Glomerular visceral epithelial cell (primary cell): ENCODE results near the gene CHID1.

ENCODE experiments used
- DNase-seq: peaks from one replicate; pipeline ENCODE4 v3.0.0-alpha.2; 2016; ENCODE audit errors: extremely low spot score

CHID1 gene

GRCh38 chr11:865462-866430 is 44.9 kb downstream of the CHID1 start:
- no peak for DNase-seq

GRCh38 chr11:864898-865297 is 45.7 kb downstream of the CHID1 start:
- no peak for DNase-seq

DNA sequence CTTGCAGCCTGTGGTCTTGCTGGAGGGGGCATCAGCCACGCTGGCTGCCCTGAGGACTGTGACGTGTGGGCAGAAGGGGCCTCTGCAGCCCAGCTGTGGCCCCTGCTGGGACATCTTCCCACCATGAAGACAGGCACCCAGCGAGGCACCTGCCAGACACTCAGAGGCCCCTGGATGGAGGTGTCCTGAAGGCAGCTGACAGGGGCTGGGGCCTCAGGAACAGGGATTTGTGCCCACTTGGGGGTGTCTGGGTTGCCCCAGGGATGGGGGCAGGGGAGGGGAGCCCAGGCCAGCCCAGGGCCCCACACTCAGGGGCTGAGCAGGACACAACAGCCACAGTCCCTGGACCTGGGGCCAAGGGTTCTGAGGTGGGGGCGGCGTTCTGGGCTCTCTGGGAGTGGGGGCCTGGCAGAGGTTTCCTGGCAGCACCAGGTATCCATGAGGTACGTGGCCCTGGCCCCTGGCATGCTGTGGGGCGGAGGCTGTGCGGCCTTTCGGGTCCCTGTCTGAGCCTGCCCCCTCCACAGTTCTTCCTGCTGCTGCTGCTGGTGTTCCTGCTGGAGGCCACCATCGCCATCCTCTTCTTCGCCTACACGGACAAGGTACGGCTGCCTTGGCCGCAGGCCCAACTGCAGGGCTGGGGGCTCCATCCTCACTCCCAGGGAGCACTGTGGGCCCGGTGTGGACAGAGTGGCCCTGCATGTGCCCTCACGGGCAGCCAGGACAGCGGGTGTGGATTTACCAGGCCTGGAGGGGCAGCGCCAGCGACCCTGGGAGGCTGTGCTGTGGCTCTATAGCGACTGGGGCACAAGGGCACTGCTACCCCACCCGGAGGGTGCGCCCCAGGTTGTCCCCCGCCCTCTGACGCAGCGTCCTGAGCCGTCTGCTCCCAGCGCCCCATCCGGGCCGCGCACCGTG is 46.4 kb downstream of the CHID1 start:
- DNase-seq, result no peak

DNA sequence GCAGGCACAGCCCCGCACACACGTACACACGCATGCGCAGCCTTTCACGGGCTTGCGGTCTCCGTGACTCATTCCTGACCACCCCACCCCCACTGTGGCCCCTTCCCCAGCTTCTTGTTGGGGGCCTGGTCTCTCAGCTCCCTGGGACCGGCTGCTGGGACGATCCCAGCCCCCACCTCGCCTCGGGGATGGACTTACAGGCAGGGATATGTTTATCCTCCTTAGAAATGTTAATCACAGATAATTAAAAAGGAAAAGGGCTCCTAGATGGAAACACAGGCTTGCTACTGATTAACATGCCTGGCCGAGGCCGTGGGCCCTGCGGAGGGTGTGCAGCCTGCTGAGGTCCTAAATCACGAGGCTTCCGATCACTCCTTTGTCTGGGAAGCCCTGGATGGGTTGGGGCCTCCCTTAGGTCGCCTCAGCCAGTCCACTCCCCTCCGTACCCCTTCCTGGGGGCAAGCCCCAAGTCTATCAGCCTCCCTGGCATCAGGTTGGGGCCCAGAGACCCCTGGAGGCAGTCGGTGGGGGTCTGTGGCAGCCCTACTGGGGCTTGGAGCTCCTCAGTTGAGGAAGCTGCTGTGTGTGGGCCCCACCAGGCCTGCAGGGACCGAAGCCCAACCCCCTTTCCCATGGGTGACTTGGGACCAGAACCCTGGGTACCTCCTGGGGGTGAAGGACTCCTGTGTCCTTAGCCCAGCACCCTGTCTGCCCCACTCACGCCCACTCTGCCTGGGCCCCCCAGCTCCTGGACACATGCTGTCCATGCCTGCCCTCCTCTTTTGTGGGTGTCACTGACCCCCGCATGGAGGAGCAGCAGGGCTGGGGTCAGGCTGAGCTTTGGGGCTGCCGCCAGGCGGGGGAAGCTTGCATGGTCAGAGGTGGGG is 47.3 kb downstream of the CHID1 start:
- DNase-seq, result no peak

DNA sequence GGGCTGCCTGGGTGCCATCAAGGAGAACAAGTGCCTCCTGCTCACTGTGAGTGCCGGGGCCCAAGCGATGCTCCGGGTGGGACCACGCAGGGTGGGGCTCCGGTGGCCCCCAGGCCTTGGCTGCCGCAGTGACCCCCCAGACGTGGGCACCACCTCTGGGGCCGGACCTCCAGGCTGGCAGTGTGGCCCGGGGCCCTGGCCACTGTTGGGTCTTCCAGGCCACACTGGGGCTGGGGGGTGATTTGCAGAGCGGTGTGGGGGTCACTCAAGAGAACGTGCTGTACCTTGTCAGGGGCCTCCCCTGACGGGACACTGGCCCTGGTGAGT is 48.0 kb downstream of the CHID1 start:
- no peak for DNase-seq

DNA sequence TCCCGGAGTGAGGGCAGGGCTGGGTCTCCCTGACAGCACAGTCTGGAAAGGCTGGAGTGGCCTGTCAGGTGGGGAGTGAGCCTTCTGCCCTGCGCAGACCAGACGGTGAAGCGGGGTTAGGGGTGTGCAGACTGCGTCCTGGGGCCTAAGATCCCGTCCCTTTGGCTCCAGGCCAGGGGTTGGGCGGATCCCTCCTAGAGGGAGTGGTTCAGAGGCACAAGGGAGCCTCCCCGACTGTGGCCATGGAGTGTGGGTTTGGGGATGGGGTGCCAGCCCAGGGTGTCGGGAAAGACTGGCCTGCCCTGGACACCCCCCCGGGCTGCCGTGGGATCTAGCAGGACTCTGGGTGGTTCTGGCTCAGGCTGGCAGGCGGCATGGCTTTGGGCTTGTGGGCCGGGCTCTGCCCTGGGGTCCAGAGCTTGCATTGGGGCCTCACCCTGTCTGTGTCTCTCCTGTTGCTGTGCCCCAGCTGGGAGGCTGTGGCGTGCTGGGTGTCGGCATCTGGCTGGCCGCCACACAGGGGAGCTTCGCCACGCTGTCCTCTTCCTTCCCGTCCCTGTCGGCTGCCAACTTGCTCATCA is 48.4 kb downstream of the CHID1 start:
- no peak for DNase-seq

- DNase-seq, result no peak
These were observed 49.5 kb downstream of the CHID1 start for GRCh38 chr11:861105-861479.

DNA sequence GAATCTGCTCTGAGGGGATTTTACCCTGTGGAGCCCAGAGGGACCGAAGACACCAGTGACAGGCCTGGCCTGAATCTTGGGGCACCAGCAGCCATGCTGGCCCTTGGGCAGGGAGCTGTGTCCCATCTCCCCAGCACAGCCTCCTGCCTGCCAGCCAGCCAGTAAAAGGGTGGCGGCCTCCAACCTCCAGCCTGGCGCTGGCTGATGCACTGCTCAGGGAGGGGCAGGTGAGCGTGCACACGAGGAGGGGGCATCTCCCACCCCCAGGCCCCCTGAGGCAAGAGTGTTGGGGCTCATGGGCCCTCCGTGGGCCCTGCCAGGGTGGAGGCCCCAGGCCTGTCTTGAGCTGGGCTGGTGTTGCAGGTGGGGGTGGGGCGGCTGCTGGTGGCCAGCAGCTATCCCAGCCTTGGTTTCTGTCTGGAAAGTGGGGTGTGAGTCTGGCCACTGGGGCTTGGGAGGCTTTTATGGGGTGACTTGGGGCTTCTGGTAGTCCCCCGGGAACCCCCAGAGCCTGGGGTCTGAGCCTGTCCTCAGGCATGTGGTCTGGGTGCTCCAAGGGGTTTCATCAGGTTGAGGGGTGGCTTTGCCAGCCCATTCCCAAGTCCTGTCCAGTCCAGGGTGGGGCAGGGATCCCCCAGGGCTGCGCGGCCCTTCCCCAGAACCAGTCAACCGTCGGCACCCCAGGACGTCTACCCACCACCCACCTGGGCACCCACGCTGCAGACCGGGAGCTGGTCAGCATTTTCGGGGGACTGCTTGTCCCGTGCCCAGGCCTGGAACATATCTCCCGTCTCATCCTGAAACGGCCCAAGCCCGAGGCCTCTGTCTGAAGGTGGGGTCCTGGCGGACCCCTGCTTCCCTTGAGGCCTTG is 50.1 kb downstream of the CHID1 start:
- DNase-seq, result no peak

- DNase-seq, result peak; percentile 51
These were observed 51.0 kb downstream of the CHID1 start for GRCh38 chr11:859394-860131.

DNA sequence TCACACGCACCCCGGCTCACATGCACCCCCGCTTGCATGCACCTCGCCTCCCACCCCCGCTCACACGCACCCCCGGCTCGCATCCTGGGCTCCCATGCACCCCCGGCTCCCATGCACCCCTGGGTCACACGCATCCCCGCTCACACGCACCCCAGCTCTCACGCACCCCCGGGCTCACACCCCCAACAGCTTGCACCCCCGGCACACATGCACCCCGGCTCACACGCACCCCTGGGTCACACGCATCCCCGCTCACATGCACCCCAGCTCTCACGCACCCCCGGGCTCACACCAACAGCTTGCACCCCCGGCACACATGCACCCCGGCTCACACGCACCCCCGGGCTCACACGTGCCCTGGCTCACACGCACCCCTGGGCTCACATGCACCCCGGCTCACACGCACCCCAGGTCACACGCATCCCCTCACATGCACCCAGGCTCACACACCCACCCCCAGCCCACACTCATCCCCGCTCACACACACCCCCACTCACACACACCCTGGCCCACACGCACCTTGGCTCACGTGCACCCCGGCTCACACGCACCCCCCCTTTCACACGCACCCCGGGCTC is 51.8 kb downstream of the CHID1 start:
- DNase-seq, result no peak

- no peak for DNase-seq
These were observed 52.4 kb downstream of the CHID1 start for GRCh38 chr11:858053-858761.

DNA sequence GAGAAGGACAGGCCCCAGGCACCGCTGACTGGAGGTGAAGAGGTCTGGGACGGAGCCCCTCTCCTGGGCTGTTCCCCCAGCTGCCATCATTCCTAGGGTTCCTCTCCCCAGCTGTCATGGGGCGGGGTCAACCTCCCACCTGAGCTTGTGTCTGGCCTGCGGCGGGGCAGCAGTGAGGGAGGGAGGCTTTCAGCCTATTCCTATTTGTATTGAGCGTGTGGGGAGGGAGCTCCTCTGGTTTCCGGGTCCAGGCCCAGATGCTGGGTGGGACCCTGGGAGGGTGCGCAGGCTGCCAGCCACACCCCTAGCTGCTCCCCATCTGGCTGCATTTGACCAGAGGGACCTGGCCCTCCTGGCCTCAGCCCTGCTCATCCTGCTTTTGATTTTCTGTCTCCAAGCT is 54.2 kb downstream of the CHID1 start:
- no peak for DNase-seq

DNA sequence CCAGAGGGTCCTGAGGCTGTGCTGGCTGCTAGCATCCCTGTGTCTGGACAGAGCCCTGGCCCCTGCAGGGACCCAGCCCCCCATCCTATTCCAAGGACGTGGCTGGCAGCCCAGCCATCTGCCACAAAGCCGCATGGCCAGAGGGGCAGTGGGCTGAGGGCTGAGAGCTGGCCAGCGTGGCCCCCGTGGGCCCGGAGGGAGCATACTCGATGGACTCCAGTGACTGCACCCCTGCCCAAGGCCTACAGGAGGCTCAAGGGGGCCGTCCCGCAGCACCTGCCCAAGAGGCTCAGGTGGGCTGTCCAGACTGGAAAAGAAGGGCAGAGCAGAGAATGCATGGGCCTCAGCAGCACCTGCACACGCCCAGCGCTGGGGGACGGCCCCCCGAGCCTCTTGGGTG is 54.8 kb downstream of the CHID1 start:
- DNase-seq, result no peak

GRCh38 chr11:855330-855674 is 55.3 kb downstream of the CHID1 start:
- no peak for DNase-seq

GRCh38 chr11:854601-855329 is 55.8 kb downstream of the CHID1 start:
- DNase-seq, result no peak

GRCh38 chr11:853682-854448 is 56.7 kb downstream of the CHID1 start:
- no peak for DNase-seq

- no peak for DNase-seq
These were observed 57.8 kb downstream of the CHID1 start for GRCh38 chr11:852762-853161.
